GM19328 (cell line): ENCODE data around the gene COG5.

Experiments
- ATAC-seq: cut with Tn5 transposase; IDR thresholded peaks from one replicate; pipeline ENCODE4 v1.9.1; 2021; ENCODE audit warnings: mild to moderate bottlenecking, moderate library complexity; ENCODE audit not compliant: unreplicated experiment

Gene COG5

GRCh38 chr7:107563775-107564552 is at the start of gene COG5, which contains the start of gene DUS4L:
COG5 (minus strand) TSS chr7:107563920; CDS start chr7:107563896, 24 bp downstream.
DUS4L (plus strand) TSS chr7:107563971; CDS start chr7:107567071, 3,100 bp downstream.
- peak; percentile 92 for ATAC-seq

DNA sequence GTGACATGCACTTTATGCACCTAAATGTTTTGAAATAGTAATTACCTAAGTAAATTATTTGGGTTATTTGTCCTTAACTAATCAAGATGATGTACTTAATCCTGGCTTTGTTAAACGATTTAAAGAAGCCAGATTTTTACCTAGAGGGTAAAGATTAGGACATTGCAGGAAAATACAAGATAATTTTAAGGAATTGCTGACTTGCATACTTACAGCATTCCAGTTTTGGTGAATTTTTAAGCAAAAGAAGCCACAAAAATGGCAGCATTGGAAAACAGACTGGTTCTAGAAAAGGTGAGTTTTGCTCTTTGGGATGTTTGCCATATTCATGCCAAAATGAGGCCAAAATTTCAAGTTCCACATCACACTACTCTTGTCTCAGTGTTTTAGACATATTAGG is 49.7 kb upstream of the COG5 start:
- no peak for ATAC-seq

DNA sequence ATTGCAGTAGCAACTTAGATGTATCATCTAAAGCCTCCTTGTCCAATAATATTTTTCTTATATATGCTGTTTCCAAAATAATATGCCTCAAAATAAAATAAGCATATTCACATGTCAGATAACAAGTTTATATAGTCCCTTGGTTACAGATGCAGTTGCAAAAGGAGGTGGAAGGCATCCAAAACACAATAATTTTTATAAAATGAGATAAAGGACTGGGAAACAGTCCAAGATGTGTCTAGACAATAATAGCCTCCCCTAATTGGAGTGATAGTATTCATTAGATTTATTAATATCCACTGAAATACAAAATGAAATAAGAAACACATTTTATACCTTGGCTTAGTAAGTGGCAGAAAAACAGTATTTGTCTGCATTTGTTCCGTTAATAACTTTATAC is 46.6 kb upstream of the COG5 start:
- ATAC-seq = no peak

GRCh38 chr7:107609811-107610261 is 46.1 kb upstream of the COG5 start:
- no peak for ATAC-seq

DNA sequence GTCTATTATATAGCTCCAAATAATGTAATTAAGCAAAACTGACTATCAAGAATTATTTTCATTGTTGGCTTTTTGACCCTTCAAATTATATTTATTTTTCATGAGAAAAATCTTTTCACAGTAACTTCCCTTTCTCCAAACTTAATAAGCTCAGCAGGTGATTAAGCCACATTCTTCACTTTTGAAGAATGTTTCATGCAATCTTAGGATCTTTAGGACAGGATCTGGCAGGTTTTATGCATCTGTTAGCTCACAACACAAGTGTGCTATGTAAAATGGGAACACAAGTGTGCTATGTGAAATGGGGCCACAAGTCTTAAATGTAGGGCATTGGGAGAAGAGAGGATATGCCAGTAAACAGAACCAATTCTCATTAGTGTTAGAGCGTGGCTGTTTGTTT is 42.6 kb upstream of the COG5 start:
- ATAC-seq = no peak

DNA sequence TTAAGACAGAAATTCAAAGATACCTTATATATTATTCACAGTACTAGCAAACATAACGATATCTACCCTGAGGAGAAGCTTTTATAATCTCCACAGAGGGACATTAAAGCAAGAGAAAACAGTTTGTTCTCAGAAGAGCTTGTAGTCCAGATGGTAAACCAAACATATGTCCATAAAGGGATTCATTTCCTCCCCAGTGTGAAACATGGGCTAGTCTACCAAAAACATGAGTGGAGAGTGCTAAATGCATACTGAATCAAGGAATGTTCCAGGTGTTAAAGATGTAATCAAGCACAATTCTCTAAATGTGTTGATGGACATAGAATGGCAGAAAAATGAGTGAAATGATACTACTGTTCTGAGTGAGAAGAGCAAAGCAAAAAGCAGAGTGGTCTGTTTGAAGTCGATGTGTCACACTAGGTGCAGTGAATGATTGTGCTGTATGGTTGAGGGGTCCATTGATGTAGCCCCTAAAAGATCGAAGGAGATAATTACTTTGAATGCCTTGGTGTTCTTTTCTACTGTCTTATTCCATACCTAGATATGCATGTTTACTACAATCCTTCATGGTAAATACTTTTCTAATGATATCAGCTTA is 41.6 kb upstream of the COG5 start:
- ATAC-seq = no peak

GRCh38 chr7:107600816-107601215 is 37.1 kb upstream of the COG5 start:
- ATAC-seq = no peak

DNA sequence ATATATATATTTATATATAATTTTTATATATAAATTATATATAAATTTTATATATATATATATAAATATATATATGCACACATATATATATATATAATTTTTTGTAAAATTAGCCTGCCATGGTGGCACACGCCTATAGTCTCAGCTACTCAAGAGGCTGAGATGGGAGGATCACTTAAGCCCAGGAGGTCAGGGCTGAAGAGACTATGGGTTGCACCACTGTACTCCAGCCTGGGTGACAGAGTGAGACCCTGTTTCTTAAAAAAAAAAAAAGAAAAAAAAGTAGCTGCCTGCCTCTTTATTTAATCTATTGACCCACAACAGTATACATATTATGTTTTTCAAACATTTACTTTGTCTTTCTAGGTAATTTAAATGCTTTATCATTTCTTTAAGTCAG is 35.5 kb upstream of the COG5 start:
- ATAC-seq = no peak

GRCh38 chr7:107597953-107598352 is 34.2 kb upstream of the COG5 start:
- no peak for ATAC-seq

GRCh38 chr7:107597582-107597916 is 33.8 kb upstream of the COG5 start:
- no peak for ATAC-seq

- no peak for ATAC-seq
Measured at GRCh38 chr7:107596881-107597581, 33.3 kb upstream of the COG5 start.

- ATAC-seq = no peak
Measured at GRCh38 chr7:107594961-107595737, 31.4 kb upstream of the COG5 start.

DNA sequence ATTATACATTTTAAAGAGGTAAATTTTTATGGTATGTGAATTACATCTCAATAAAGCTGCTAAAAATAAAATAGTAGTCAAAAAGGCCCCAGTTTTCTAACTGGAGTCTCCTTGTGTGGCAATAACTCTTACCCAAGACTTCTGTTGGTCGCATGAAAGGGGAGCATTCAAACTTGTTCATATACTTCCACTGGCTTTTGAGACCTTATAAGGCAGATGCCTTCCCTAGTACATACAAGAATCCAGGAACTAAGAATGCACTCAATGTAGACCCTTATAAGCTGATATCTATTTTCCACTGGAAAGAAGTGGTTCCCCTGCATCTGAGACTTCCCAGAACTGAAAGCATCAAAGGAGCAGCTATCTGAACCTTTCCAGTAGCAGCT is 29.3 kb upstream of the COG5 start:
- ATAC-seq = no peak

- no peak for ATAC-seq
Measured at GRCh38 chr7:107592361-107593024, 28.8 kb upstream of the COG5 start.

DNA sequence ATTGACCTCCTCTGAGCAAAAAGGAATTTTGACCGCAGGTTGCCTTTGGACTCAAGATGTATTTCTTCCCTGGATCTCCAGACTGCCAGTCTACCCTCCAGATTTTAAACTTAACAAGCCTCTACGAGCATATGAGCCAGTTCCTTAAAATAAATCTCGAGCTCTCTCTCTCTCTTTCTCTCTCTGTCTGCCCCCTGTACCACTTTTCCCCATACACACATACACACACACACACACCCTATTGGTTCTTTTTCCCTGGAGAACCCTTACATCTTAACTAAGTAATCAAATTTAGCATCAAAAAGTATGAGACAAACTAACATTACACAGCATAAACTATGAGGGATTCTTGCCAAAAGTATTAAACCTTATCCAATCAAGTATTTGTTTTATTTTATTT is 27.7 kb upstream of the COG5 start:
- no peak for ATAC-seq

DNA sequence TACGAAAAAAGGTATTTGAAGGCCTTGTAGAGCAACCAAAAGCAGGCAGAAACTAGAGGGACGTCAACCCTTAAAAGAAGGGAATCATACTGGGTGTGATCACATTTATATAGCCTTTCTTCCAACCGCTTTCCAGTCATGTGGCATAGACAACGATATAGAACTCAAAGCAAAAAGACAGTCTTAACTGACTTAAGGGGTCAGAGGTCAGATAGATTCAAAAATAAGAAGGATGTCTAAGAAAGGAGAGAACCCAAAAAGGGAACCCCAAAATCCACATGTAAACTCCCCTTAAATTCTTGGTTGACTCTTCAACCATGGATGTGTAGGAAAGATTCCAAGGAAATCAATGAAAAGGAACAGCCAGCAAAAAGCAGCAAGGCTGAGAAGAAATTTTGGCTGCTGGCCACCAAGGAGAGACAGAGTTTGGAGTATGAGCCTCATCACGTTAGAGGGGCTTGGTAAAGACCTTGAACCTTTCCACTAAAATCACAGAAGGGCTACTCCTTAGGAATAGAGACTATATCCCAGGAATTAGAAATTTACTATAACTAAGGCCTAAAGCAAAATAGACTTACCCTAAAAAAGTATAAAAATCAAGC is 24.9 kb upstream of the COG5 start:
- no peak for ATAC-seq

GRCh38 chr7:107584716-107585115 is 21.0 kb upstream of the COG5 start:
- ATAC-seq = no peak

GRCh38 chr7:107582875-107583274 is 19.2 kb upstream of the COG5 start:
- no peak for ATAC-seq

DNA sequence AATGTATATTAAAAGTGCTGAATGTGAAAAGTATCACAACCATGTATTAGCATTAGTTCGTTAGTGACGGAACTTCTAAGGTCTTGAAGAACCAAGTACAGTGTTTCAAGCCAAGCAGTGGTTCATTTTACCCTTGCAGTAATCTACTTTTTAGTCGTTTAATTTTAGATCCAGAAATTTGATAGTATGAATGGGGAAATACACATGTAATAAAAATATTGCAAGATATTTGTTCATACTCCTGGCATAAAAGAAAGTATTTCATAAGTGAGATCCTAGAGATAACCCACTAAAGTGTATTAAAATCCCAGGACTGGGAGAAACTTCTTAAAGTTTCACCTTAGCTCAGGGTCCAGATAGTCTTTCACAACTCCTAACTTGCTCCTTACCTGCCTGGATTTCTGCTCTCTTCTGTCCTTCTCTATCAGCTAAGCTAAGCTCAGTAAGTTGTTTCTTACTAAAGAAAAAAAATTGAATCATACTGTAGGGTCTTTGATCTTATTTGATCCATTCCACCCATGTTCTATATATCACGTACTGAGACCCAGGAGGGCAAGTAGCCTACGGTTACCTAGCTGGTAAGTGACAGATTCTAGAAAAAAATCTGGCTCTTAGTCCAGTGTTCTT is 17.8 kb upstream of the COG5 start:
- ATAC-seq = no peak
